ENCODE data around the gene DENND1A. TPM values are rescaled to one million over a fixed set of nuclear protein-coding genes. Genes with fewer than 3 reads are reported as not detected.

DENND1A gene
- total RNA-seq, 6 experiments from 2014 or later, result 13.9 to 22.6 (median 16.3) TPM

- Histone ChIP-seq H3K9me3 (no peaks in the 10 kb centered on the region), H3K27ac (no peak overlapping the region), H3K4me1 (peaks cover 0 to 2% (median under 1%) of the 10 kb centered on the region in 4 donors), H3K4me3 (no peak overlapping the region), H3K36me3 (no peaks in the 10 kb centered on the region), H3K27me3 (no peaks in the 10 kb centered on the region)
- ATAC-seq, result no peak
- DNase-seq, result no peak
- intact Hi-C loops (cut with DNase I), result no loop called here
- TF ChIP-seq POLR2A (IDR thresholded peaks at IDR 0.05) (no peak), CTCF (IDR thresholded peaks at IDR 0.05) (no peak)
- WGBS (ENCODE audit: insufficient coverage, low coverage, low lambda C conversion rate, missing lambda C conversion rate), result 87% methylated on average over 6 of the region's 6 CpGs
Observed at GRCh38 chr9:123490688-123491087, 439.2 kb downstream of the DENND1A start.

- Histone ChIP-seq H3K4me3 (no peak overlapping the region), H3K27ac (no peak overlapping the region), H3K36me3 (no peaks in the 10 kb centered on the region), H3K4me1 (peaks cover 0 to 20% (median 8%) of the 10 kb centered on the region in 4 donors), H3K9me3 (no peaks in the 10 kb centered on the region), H3K27me3 (no peaks in the 10 kb centered on the region)
- 83% methylated on average over 13 of the region's 16 CpGs for whole genome bisulfite sequencing (ENCODE audit: insufficient coverage, low coverage, low lambda C conversion rate, missing lambda C conversion rate)
- intact Hi-C loops (cut with DNase I), result no loop called here
- DNase-seq (no peak), ATAC-seq (no peak)
- no peak for TF ChIP-seq CTCF (IDR thresholded peaks at IDR 0.05)
- no peak for TF ChIP-seq POLR2A (IDR thresholded peaks at IDR 0.05)
Observed at GRCh38 chr9:123488722-123489321, 441.1 kb downstream of the DENND1A start.

- intact Hi-C loops (cut with DNase I), result no loop called here
- Histone ChIP-seq H3K36me3 (no peaks in the 10 kb centered on the region), H3K4me3 (no peak overlapping the region), H3K27ac (no peak overlapping the region), H3K4me1 (peaks cover 0 to 28% (median 12%) of the 10 kb centered on the region in 4 donors), H3K27me3 (no peaks in the 10 kb centered on the region), H3K9me3 (no peaks in the 10 kb centered on the region)
- no peak for DNase-seq
- no CpG with 5 or more reads among the region's 5 CpGs for WGBS (ENCODE audit: insufficient coverage, low coverage, low lambda C conversion rate, missing lambda C conversion rate)
- TF ChIP-seq CTCF (IDR thresholded peaks at IDR 0.05) (no peak), POLR2A (IDR thresholded peaks at IDR 0.05) (no peak)
- ATAC-seq, result no peak
Observed at GRCh38 chr9:123487944-123488548, 441.9 kb downstream of the DENND1A start.

- Histone ChIP-seq H3K27ac (no peak overlapping the region), H3K9me3 (no peaks in the 10 kb centered on the region), H3K4me3 (no peak overlapping the region), H3K4me1 (peaks cover 0 to 40% (median 17%) of the 10 kb centered on the region in 4 donors), H3K27me3 (no peaks in the 10 kb centered on the region), H3K36me3 (no peaks in the 10 kb centered on the region)
- intact Hi-C loops (cut with DNase I), result no loop called here
- DNase-seq, result no peak
- TF ChIP-seq POLR2A (IDR thresholded peaks at IDR 0.05) (no peak), CTCF (IDR thresholded peaks at IDR 0.05) (no peak)
- ATAC-seq, result no peak
- WGBS (ENCODE audit: insufficient coverage, low coverage, low lambda C conversion rate, missing lambda C conversion rate), result no CpG with 5 or more reads among the region's 1 CpG
Observed at GRCh38 chr9:123486431-123486830, 443.5 kb downstream of the DENND1A start.

Measured in right lobe of liver (tissue), 6 donors.